Measurements from ENCODE around the gene KCNG4.

DNA sequence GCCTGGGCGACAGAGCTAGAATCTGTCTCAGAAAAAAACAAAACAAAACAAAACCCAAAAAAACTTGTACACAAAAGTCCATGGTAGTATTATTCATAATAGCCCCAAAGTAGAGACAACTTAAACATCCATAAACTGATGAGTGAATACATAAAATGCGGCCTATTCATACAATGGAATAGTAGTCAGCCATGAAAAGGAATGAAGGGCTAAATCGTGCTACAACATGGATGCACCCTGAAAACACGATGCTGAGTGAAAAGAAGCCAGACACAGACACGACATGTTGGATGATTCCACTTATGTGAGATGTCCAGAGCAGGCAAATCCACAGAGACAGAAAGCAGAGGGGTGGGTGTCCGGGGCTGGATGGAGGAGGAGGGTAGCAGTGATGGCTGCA lies 12.3 kb downstream of the KCNG4 start:
- TF ChIP-seq GATA2 (IDR thresholded peaks at IDR 0.05; ENCODE audit: low read depth, low read length) (no peak), GATA3 (IDR thresholded peaks at IDR 0.05; ENCODE audit: low read depth, low read length) (no peak)

Data from SH-SY5Y (cell line).